ENCODE results near the gene MAP2K1. TPM values are rescaled to one million over a fixed set of nuclear protein-coding genes. Genes with fewer than 3 reads are reported as not detected.

The MAP2K1 gene
- total and polyA plus RNA-seq, 9 of the 15 experiments (the other 6 are each of a cell fraction or from before 2014, with no cell fraction given): 7.5 to 58.3 (median 30.0) TPM

- no peak for TF ChIP-seq CBX8 (IDR thresholded peaks at IDR 0.05; ENCODE audit: borderline replicate concordance, extremely low read depth, low read depth, low read length, poor library complexity, severe bottlenecking)
- peak; percentile 21; the same call in 1 of the 2 replicates for TF ChIP-seq FOXP1 (CRISPR knock-in tag; IDR thresholded peaks at IDR 0.05)
- TF ChIP-seq ZNF77 (CRISPR knock-in tag; IDR thresholded peaks at IDR 0.05): no peak
- no peak for TF ChIP-seq HEY1 (CRISPR knock-in tag; IDR thresholded peaks at IDR 0.05; ENCODE audit: borderline replicate concordance)
- peak; percentile 60; the same call in 1 of the 2 replicates for TF ChIP-seq ZBTB9 (CRISPR knock-in tag; IDR thresholded peaks at IDR 0.05)
- peak; percentile 96 for TF ChIP-seq CXXC5 (CRISPR knock-in tag; IDR thresholded peaks at IDR 0.05)
- TF ChIP-seq MLX (CRISPR knock-in tag; conservative IDR thresholded peaks at IDR 0.05): peak in 1 of 2 experiments; percentile 77; a peak in 1 of 4 replicates
- TF ChIP-seq ZNF124 (CRISPR knock-in tag; IDR thresholded peaks at IDR 0.05): no peak
- peak; percentile 91 for TF ChIP-seq SP1 (CRISPR knock-in tag; IDR thresholded peaks at IDR 0.05)
- TF ChIP-seq MEF2D (tag; conservative IDR thresholded peaks at IDR 0.05; ENCODE audit: low read depth): no peak
- TF ChIP-seq ZFP36 (IDR thresholded peaks at IDR 0.05; ENCODE audit: low read depth, low read length, partially characterized antibody): no peak
- no peak for TF ChIP-seq PURB (CRISPR knock-in tag; IDR thresholded peaks at IDR 0.05; ENCODE audit: low read depth)
- 0 out of 3 replicates have a peak, but pooled peaks of 1 of the 2 experiments have one; percentile 10 for TF ChIP-seq CBX3 (IDR thresholded peaks at IDR 0.05; ENCODE audit: borderline replicate concordance in 1 of 2, low read length in 2 of 2)
- no peak for TF ChIP-seq ZNF445 (CRISPR knock-in tag; IDR thresholded peaks at IDR 0.05; ENCODE audit: low read depth)
- TF ChIP-seq MBD1 (CRISPR knock-in tag; IDR thresholded peaks at IDR 0.05): no peak
- TF ChIP-seq PTTG1 (tag; IDR thresholded peaks at IDR 0.05; ENCODE audit: low read depth): no peak
- TF ChIP-seq PBX2 (CRISPR knock-in tag; IDR thresholded peaks at IDR 0.05; ENCODE audit: low read depth): no peak
- TF ChIP-seq PBX2 (tag; conservative IDR thresholded peaks at IDR 0.05; ENCODE audit: low read depth): no peak
Observed at GRCh38 chr15:66356359-66357236, 30.1 kb upstream of the MAP2K1 start, which contains the start of gene TIPIN (continued).
